Skeletal muscle tissue (tissue), 4 donors: Measurements from ENCODE around the gene COL4A1. TPM values are rescaled to one million over a fixed set of nuclear protein-coding genes. Genes with fewer than 3 reads are reported as not detected.

Source experiments
- H3K27ac ChIP-seq: one replicate; pipeline ENCODE4 v1.7.0; 2013; ENCODE audit warnings: mild to moderate bottlenecking, low read depth, low read length, inconsistent platforms
- H3K27me3 ChIP-seq, 3 donors: one replicate each; pipeline ENCODE4 v1.7.0; 2013; ENCODE audit warnings: low read length in 3 of 3; ENCODE audit not compliant: control insufficient read depth in 3 of 3, insufficient read depth in 3 of 3
- H3K36me3 ChIP-seq, 3 donors: one replicate each; pipeline ENCODE4 v1.7.0; 2013; ENCODE audit warnings: low read length in 3 of 3; ENCODE audit not compliant: control insufficient read depth in 3 of 3, insufficient read depth in 3 of 3
- H3K4me1 ChIP-seq, 3 donors: one replicate each; pipeline ENCODE4 v1.7.0; 2013; ENCODE audit warnings: low read length in 3 of 3, mild to moderate bottlenecking in 3 of 3; ENCODE audit not compliant: control insufficient read depth in 3 of 3, insufficient read depth in 3 of 3
- H3K4me3 ChIP-seq, 3 donors: one replicate each; pipeline ENCODE4 v1.7.0; 2013; ENCODE audit warnings: low read length in 3 of 3
- H3K9ac ChIP-seq, 3 donors: one replicate each; pipeline ENCODE4 v1.7.0; 2013; ENCODE audit warnings: low read length in 3 of 3, mild to moderate bottlenecking in 3 of 3, moderate library complexity in 2 of 3, low read depth in 1 of 3
- H3K9me3 ChIP-seq, 3 donors: one replicate each; pipeline ENCODE4 v1.7.0; 2013; ENCODE audit warnings: low read length in 3 of 3; ENCODE audit not compliant: control insufficient read depth in 3 of 3
- total RNA-seq: library from RNA; depleted of rRNA; stranded (reverse); fragments of >200 nt; gene quantifications from one replicate; pipeline ENCODE4 v1.2.3, GENCODE V29; 2014
- donor health status: Osteomylitis.

The COL4A1 gene
- total RNA-seq, result 774 TPM

- H3K9me3 ChIP-seq, result no peaks in the 10 kb centered on the region
- peak within 1 kb of the TSS; percentile 85 for H3K27ac ChIP-seq
- peaks cover 0 to 4% (median 0%) of the 10 kb centered on the region in 3 donors for H3K36me3 ChIP-seq
- H3K4me1 ChIP-seq, result peaks cover 31 to 54% (median 38%) of the 10 kb centered on the region in 3 donors
- peaks cover 32 to 72% (median 52%) of the 10 kb centered on the region in 3 donors for H3K27me3 ChIP-seq
- H3K4me3 ChIP-seq, result peak within 1 kb of the TSS; percentile 79 to 93 (median 81)
- peak within 1 kb of the TSS; percentile 74 to 85 (median 76) for H3K9ac ChIP-seq
These were observed at the start of gene COL4A1, which contains the start of gene COL4A2 for GRCh38 chr13:110306960-110307766. TSS of gene COL4A1 (minus strand) at chr13:110307157. CDS start at chr13:110307027, 130 bp downstream. TSS of gene COL4A2 (plus strand) at chr13:110307284. CDS start at chr13:110307904, 620 bp downstream.

GRCh38 chr13:110356362-110356761 lies 49.4 kb upstream of the COL4A1 start:
- H3K4me3 ChIP-seq, result no peak overlapping the region
- no peaks in the 10 kb centered on the region for H3K9me3 ChIP-seq
- no peak overlapping the region for H3K27ac ChIP-seq
- peaks cover 7 to 23% (median 22%) of the 10 kb centered on the region in 3 donors for H3K4me1 ChIP-seq
- H3K36me3 ChIP-seq, result peaks cover 0 to 3% (median 0%) of the 10 kb centered on the region in 3 donors
- H3K9ac ChIP-seq, result no peak overlapping the region
- peaks cover 0 to 5% (median 0%) of the 10 kb centered on the region in 3 donors for H3K27me3 ChIP-seq

GRCh38 chr13:110354715-110355473 lies 47.9 kb upstream of the COL4A1 start:
- H3K36me3 ChIP-seq, result peaks cover 0 to 3% (median 0%) of the 10 kb centered on the region in 3 donors
- H3K9ac ChIP-seq, result no peak overlapping the region
- H3K4me1 ChIP-seq, result peaks cover 4 to 24% (median 14%) of the 10 kb centered on the region in 3 donors
- H3K4me3 ChIP-seq, result no peak overlapping the region
- H3K9me3 ChIP-seq, result no peaks in the 10 kb centered on the region
- no peak overlapping the region for H3K27ac ChIP-seq
- H3K27me3 ChIP-seq, result peaks cover 0 to 5% (median 0%) of the 10 kb centered on the region in 3 donors

- Histone ChIP-seq H3K4me3 (no peak overlapping the region), H3K9me3 (no peaks in the 10 kb centered on the region), H3K27me3 (peaks cover 0 to 5% (median 0%) of the 10 kb centered on the region in 3 donors), H3K9ac (no peak overlapping the region), H3K36me3 (peaks cover 0 to 3% (median 0%) of the 10 kb centered on the region in 3 donors), H3K27ac (no peak overlapping the region), H3K4me1 (peaks cover 6 to 24% (median 14%) of the 10 kb centered on the region in 3 donors)
These were observed 47.2 kb upstream of the COL4A1 start for GRCh38 chr13:110354123-110354627.

- Histone ChIP-seq H3K27ac (no peak overlapping the region), H3K4me1 (peaks cover 13 to 26% (median 15%) of the 10 kb centered on the region in 3 donors)
These were observed 46.5 kb upstream of the COL4A1 start for GRCh38 chr13:110353339-110353977.

GRCh38 chr13:110352735-110353134 lies 45.8 kb upstream of the COL4A1 start:
- H3K9me3 ChIP-seq, result no peaks in the 10 kb centered on the region
- no peak overlapping the region for H3K4me3 ChIP-seq
- H3K4me1 ChIP-seq, result peaks cover 19 to 33% (median 20%) of the 10 kb centered on the region in 3 donors
- H3K27me3 ChIP-seq, result peaks cover 0 to 8% (median 0%) of the 10 kb centered on the region in 3 donors
- no peak overlapping the region for H3K27ac ChIP-seq
- no peaks in the 10 kb centered on the region for H3K36me3 ChIP-seq
- H3K9ac ChIP-seq, result no peak overlapping the region

More at GRCh38 chr13:110353339-110353977, 46.5 kb upstream of the COL4A1 start:
- peaks cover 0 to 3% (median 0%) of the 10 kb centered on the region in 3 donors for H3K36me3 ChIP-seq
- peaks cover 0 to 5% (median 0%) of the 10 kb centered on the region in 3 donors for H3K27me3 ChIP-seq
- no peak overlapping the region for H3K9ac ChIP-seq
- no peaks in the 10 kb centered on the region for H3K9me3 ChIP-seq
- no peak overlapping the region for H3K4me3 ChIP-seq

GRCh38 chr13:110351636-110352420 lies 44.9 kb upstream of the COL4A1 start:
- Histone ChIP-seq H3K4me3 (no peak overlapping the region), H3K27me3 (peaks cover 0 to 15% (median 1%) of the 10 kb centered on the region in 3 donors), H3K4me1 (peaks cover 26 to 42% (median 29%) of the 10 kb centered on the region in 3 donors), H3K9ac (no peak overlapping the region), H3K27ac (no peak overlapping the region), H3K36me3 (no peaks in the 10 kb centered on the region), H3K9me3 (no peaks in the 10 kb centered on the region)

- H3K4me3 ChIP-seq, result no peak overlapping the region
- no peak overlapping the region for H3K27ac ChIP-seq
- no peaks in the 10 kb centered on the region for H3K9me3 ChIP-seq
- no peak overlapping the region for H3K9ac ChIP-seq
- no peaks in the 10 kb centered on the region for H3K36me3 ChIP-seq
- H3K4me1 ChIP-seq, result peaks cover 26 to 42% (median 27%) of the 10 kb centered on the region in 3 donors
- H3K27me3 ChIP-seq, result peaks cover 0 to 24% (median 6%) of the 10 kb centered on the region in 3 donors
These were observed 43.6 kb upstream of the COL4A1 start for GRCh38 chr13:110350509-110350908.

GRCh38 chr13:110350049-110350448 lies 43.1 kb upstream of the COL4A1 start:
- H3K9ac ChIP-seq, result no peak overlapping the region
- no peak overlapping the region for H3K27ac ChIP-seq
- H3K36me3 ChIP-seq, result no peaks in the 10 kb centered on the region
- H3K27me3 ChIP-seq, result peaks cover 0 to 26% (median 6%) of the 10 kb centered on the region in 3 donors
- no peak overlapping the region for H3K4me3 ChIP-seq
- H3K4me1 ChIP-seq, result peaks cover 26 to 42% (median 27%) of the 10 kb centered on the region in 3 donors
- no peaks in the 10 kb centered on the region for H3K9me3 ChIP-seq
